SH-SY5Y (cell line): ENCODE data around the gene KIAA0232.

Experiments used
- GATA2 ChIP-seq: IDR thresholded peaks from 2 replicates; pipeline ENCODE4 v1.6.1; 2011; ENCODE audit warnings: mild to moderate bottlenecking, low read depth, low read length
- GATA3 ChIP-seq: IDR thresholded peaks from 2 replicates; pipeline ENCODE4 v1.6.1; 2011; ENCODE audit warnings: low read depth, mild to moderate bottlenecking, low read length, moderate library complexity

DNA sequence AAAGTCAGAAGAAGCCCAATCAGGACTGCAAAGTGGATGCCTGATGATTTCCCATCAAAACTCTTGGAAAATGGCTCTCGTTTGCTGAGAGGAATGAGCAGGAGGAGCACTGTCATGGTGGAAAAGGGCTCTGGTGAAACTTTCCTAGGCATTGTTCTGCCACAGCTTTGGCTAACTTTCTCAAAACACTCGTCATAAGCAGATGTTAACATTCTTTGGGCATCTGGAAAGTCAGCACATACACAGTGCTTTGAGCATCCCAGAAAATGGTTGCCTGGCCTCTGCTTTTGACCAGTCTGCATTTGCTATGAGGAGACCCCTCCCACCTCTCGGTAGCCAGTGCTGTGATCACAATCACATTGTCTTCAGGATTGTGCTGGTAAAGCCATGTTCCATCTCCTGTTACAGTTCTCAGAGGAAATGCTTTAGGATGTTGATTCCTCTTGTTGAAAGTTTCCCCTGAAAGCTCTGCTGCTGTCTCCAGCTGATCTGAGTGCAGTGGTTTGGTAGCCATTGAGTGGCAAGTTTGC lies 101.9 kb downstream of the KIAA0232 start:
- TF ChIP-seq GATA3 (no peak), GATA2 (no peak)
